OCI-LY7 (cell line): ENCODE measurements around the gene KLHL8.

Source experiments
- CTCF ChIP-seq: fragments of 200-600 bp; sonication (generic); conservative IDR thresholded peaks from 2 replicates; pipeline ENCODE4 v1.5.1; 2014; ENCODE audit warnings: mild to moderate bottlenecking, antibody characterized with exemption, low read length, moderate library complexity, mixed read lengths
- EZH2phosphoT487 ChIP-seq: fragments of 200-600 bp; sonication (generic); IDR thresholded peaks from 2 replicates; pipeline ENCODE4 v1.6.1; 2018; ENCODE audit warnings: low read depth, borderline replicate concordance, mild to moderate bottlenecking, mixed run types, antibody characterized with exemption, low read length, moderate library complexity, mixed read lengths

- TF ChIP-seq CTCF (no peak), EZH2phosphoT487 (no peak)
Observed at GRCh38 chr4:87153078-87153870, 67.1 kb downstream of the KLHL8 start.
